SU-DHL-6 (cell line): ENCODE measurements around the gene GOSR2.
A peak's percentile ranks its signal among the peaks of the same experiment; 100 is the strongest.
"Not testable (repeated sequence)": the region's sequence is repeated elsewhere in the genome, so short reads cannot be mapped to it uniquely, and the experiment has no call there.

Experiments used
- H2AFZ ChIP-seq: fragments of 200-600 bp; sonication (generic); 2 replicates; pipeline ENCODE4 v1.6.1; 2014; ENCODE audit warnings: low read depth, mild to moderate bottlenecking, moderate library complexity, mixed read lengths, antibody characterized with exemption, low read length; ENCODE audit not compliant: severe bottlenecking
- H3F3A ChIP-seq: fragments of 200-600 bp; shearing (Covaris generic); 2 replicates; pipeline ENCODE4 v1.6.0; 2016; ENCODE audit warnings: antibody characterized with exemption, mild to moderate bottlenecking; ENCODE audit not compliant: insufficient read depth
- H3K27ac ChIP-seq: fragments of 200-600 bp; sonication (generic); 2 replicates; pipeline ENCODE4 v1.5.1; 2016; ENCODE audit warnings: low read depth, mild to moderate bottlenecking, low read length, moderate library complexity, mixed read lengths
- H3K27me3 ChIP-seq: fragments of 200-600 bp; sonication (generic), shearing (Covaris generic); 2 replicates; pipeline ENCODE4 v1.6.0; 2014; ENCODE audit warnings: mild to moderate bottlenecking, low read length
- H3K36me3 ChIP-seq: fragments of 200-600 bp; sonication (generic); 2 replicates; pipeline ENCODE4 v1.6.1; 2014; ENCODE audit warnings: mild to moderate bottlenecking, low read length, mixed read lengths
- H3K4me2 ChIP-seq: fragments of 300-600, 200-600 bp; shearing (Covaris generic), sonication (generic); 2 replicates; pipeline ENCODE4 v1.6.0; 2014; ENCODE audit warnings: low read length, low read depth, mild to moderate bottlenecking; ENCODE audit not compliant: poor library complexity, severe bottlenecking
- H3K4me3 ChIP-seq: fragments of 200-600 bp; sonication (generic); 2 replicates; pipeline ENCODE4 v1.5.1; 2014; ENCODE audit warnings: antibody characterized with exemption, low read length, mild to moderate bottlenecking, mixed read lengths; ENCODE audit not compliant: insufficient read depth, poor library complexity, severe bottlenecking
- H3K79me2 ChIP-seq: fragments of 200-600 bp; sonication (generic); 2 replicates; pipeline ENCODE4 v1.6.1; 2014; ENCODE audit warnings: mild to moderate bottlenecking, low read length, moderate library complexity; ENCODE audit not compliant: insufficient read depth
- H3K9ac ChIP-seq: fragments of 200-600 bp; sonication (generic); 2 replicates; pipeline ENCODE4 v1.7.0; 2014; ENCODE audit warnings: mild to moderate bottlenecking, low read length
- H3K9me2 ChIP-seq: fragments of 200-600 bp; sonication (generic); replicated peaks from 2 replicates; pipeline ENCODE4 v1.6.1; 2014; ENCODE audit warnings: low read length; ENCODE audit not compliant: insufficient read depth
- H3K9me3 ChIP-seq: fragments of 200-600 bp; sonication (generic); 2 replicates; pipeline ENCODE4 v1.6.1; 2014; ENCODE audit warnings: low read length, mixed read lengths; ENCODE audit not compliant: insufficient read depth
- H4K20me1 ChIP-seq: fragments of 200-600 bp; sonication (generic); 2 replicates; pipeline ENCODE4 v1.6.1; 2014; ENCODE audit warnings: low read depth, mild to moderate bottlenecking, antibody characterized with exemption, low read length, moderate library complexity, mixed read lengths
- CTCF ChIP-seq: fragments of 200-600 bp; sonication (generic); IDR thresholded peaks from one replicate; pipeline ENCODE4 v1.5.1; 2017; ENCODE audit warnings: antibody characterized with exemption, mild to moderate bottlenecking, low read length, moderate library complexity; ENCODE audit not compliant: insufficient read depth, poor library complexity, severe bottlenecking
- EZH2phosphoT487 ChIP-seq: fragments of 200-600 bp; sonication (generic), shearing (Covaris generic); conservative IDR thresholded peaks from 2 replicates; pipeline ENCODE4 v1.6.1; 2018; ENCODE audit warnings: mild to moderate bottlenecking, antibody characterized with exemption, low read length, moderate library complexity, mixed read lengths

The GOSR2 gene

GRCh38 chr17:46986366-46986765 lies 63.4 kb downstream of the GOSR2 start:
- H3K9me3 ChIP-seq: no peaks in the 10 kb centered on the region
- H3K4me3 ChIP-seq: no peak overlapping the region
- no peak overlapping the region for H2AFZ ChIP-seq
- no peaks in the 10 kb centered on the region for H3K9me2 ChIP-seq
- no peaks in the 10 kb centered on the region for H3F3A ChIP-seq
- H3K27ac ChIP-seq: no peak overlapping the region
- H3K36me3 ChIP-seq: no peaks in the 10 kb centered on the region
- no peak overlapping the region for H3K4me2 ChIP-seq
- H3K79me2 ChIP-seq: no peaks in the 10 kb centered on the region
- H3K27me3 ChIP-seq: no peaks in the 10 kb centered on the region
- no peak overlapping the region for H3K9ac ChIP-seq
- TF ChIP-seq CTCF: no peak
- no peak for TF ChIP-seq EZH2phosphoT487
- no peaks in the 10 kb centered on the region for H4K20me1 ChIP-seq

DNA sequence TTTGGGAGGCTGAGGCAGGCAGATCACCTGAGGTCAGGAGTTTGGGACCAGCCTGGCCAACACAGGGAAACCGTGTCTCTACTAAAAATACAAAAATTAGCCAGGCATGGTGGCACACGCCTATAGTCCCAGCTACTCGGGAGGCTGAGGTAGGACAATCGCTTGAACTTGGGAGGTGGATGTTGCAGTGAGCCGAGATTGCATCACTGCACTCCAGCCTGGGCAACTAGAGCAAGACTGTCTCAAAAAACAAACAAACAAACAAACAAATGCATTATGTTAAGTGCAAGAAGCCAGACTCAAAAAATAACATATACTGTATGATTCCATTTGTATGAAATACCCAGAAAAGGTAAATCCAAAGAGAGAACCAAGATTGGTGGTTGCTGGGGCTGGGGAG lies 65.0 kb downstream of the GOSR2 start:
- H3K9ac ChIP-seq, H3F3A ChIP-seq, H3K27me3 ChIP-seq, H3K9me3 ChIP-seq, H3K36me3 ChIP-seq, H2AFZ ChIP-seq, H3K9me2 ChIP-seq, H3K4me2 ChIP-seq, H3K27ac ChIP-seq, H4K20me1 ChIP-seq, H3K4me3 ChIP-seq, H3K79me2 ChIP-seq: not testable (repeated sequence)

DNA sequence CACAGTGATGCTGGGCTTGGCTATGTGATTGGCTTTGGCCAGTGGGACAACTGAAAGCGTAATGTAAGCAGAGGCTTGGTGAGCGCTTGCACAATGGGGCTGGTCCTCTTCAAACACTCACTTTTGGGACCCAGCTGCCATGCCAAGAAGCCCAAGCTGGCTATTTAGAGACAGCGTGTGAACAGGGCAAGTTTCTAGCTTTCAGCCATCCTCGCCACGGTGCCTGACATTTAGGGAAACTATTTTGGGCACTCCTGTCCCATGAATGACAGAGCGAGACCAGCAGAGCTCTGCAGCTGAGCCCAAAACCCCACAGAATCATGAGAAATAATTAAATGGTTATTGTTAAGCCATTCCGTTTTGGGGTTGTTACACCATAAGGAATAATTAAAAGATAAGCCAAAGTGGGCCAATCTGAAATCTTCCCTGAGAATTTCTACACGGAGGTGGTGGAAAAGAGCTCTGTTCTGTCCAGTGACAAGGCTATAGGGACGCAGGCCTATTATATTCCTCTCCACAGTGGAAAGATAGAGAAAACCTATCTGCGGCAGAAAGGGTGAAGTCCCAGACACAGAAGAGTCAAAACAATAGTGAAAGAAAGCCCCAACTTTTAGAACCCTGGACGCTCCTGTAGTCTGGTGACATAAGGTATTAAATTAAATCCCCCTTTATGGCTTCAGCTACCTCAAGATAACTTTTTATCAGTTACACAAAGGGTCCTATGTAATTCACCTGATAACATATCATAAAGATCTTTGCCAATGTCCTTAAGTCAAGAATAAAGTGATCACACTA lies 66.9 kb downstream of the GOSR2 start:
- no peaks in the 10 kb centered on the region for H3F3A ChIP-seq
- no peak overlapping the region for H3K4me3 ChIP-seq
- no peak overlapping the region for H3K4me2 ChIP-seq
- no peak for TF ChIP-seq EZH2phosphoT487
- TF ChIP-seq CTCF: no peak
- no peak overlapping the region for H3K27ac ChIP-seq
- no peaks in the 10 kb centered on the region for H3K27me3 ChIP-seq
- no peak overlapping the region for H3K9ac ChIP-seq
- no peaks in the 10 kb centered on the region for H3K79me2 ChIP-seq
- no peaks in the 10 kb centered on the region for H3K9me2 ChIP-seq
- H2AFZ ChIP-seq: no peak overlapping the region
- H3K9me3 ChIP-seq: no peaks in the 10 kb centered on the region
- H3K36me3 ChIP-seq: no peaks in the 10 kb centered on the region
- H4K20me1 ChIP-seq: no peaks in the 10 kb centered on the region

- no peaks in the 10 kb centered on the region for H4K20me1 ChIP-seq
- TF ChIP-seq EZH2phosphoT487 (no peak), CTCF (no peak)
- H2AFZ ChIP-seq: no peak overlapping the region
- H3K9me3 ChIP-seq: no peaks in the 10 kb centered on the region
- H3K36me3 ChIP-seq: no peaks in the 10 kb centered on the region
- H3K4me2 ChIP-seq: peak overlapping the region; percentile 23
- H3K27me3 ChIP-seq: no peaks in the 10 kb centered on the region
- H3F3A ChIP-seq: no peaks in the 10 kb centered on the region
- no peak overlapping the region for H3K4me3 ChIP-seq
- H3K9me2 ChIP-seq: no peaks in the 10 kb centered on the region
- H3K79me2 ChIP-seq: no peaks in the 10 kb centered on the region
- no peak overlapping the region for H3K27ac ChIP-seq
- H3K9ac ChIP-seq: no peak overlapping the region
Observed at GRCh38 chr17:46991617-46992016, 68.7 kb downstream of the GOSR2 start.
